IPS DF 6.9 (cell line): ENCODE results near the gene POMT1.

ENCODE experiments used
- DNase-seq: peaks from one replicate; pipeline ENCODE4 v3.0.0-alpha.2; 2013; ENCODE audit warnings: low read depth, low spot score
- H3K27ac ChIP-seq: one replicate; pipeline ENCODE4 v1.5.1; 2013; ENCODE audit warnings: low read length, control low read depth
- H3K27me3 ChIP-seq: 2 replicates; pipeline ENCODE4 v1.6.1; 2013; ENCODE audit warnings: mild to moderate bottlenecking, low read length; ENCODE audit not compliant: control insufficient read depth, insufficient read depth
- H3K36me3 ChIP-seq: 2 replicates; pipeline ENCODE4 v1.6.1; 2013; ENCODE audit warnings: low read length; ENCODE audit not compliant: control insufficient read depth, insufficient read depth
- H3K4me1 ChIP-seq: 2 replicates; pipeline ENCODE4 v1.6.1; 2013; ENCODE audit warnings: low read length; ENCODE audit not compliant: control insufficient read depth, insufficient read depth
- H3K4me3 ChIP-seq: 2 replicates; pipeline ENCODE4 v1.5.1; 2013; ENCODE audit warnings: mild to moderate bottlenecking, low read length
- H3K9me3 ChIP-seq: 2 replicates; pipeline ENCODE4 v1.6.1; 2013; ENCODE audit warnings: low read length, inconsistent platforms; ENCODE audit not compliant: control insufficient read depth, insufficient read depth
- WGBS: extraction: QIAGEN DNeasy Blood & Tissue Kit; methylation state at CpG from one replicate; pipeline ENCODE4 v1.1.7; 2013; ENCODE audit warnings: mixed read lengths, missing lambda C conversion rate; ENCODE audit not compliant: insufficient read length, insufficient coverage; 5-methylcytosine and 5-hydroxymethylcytosine counted together

The POMT1 gene

DNA sequence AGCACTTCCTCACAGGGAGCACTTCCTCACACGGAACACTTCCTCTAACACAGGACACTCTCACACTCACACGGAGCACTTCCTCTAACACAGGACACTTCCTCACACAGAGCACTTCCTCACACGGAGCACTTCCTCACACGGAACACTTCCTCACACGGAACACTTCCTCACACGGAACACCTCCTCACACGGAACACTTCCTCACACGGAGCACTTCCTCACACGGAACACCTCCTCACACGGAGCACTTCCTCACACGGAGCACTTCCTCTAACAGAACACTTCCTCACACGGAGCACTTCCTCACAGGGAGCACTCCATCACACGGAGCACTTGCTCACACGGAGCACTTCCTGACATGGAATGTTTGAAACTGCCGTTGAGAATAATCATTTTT, 13.4 kb downstream of the POMT1 start:
- DNase-seq: no peak

DNA sequence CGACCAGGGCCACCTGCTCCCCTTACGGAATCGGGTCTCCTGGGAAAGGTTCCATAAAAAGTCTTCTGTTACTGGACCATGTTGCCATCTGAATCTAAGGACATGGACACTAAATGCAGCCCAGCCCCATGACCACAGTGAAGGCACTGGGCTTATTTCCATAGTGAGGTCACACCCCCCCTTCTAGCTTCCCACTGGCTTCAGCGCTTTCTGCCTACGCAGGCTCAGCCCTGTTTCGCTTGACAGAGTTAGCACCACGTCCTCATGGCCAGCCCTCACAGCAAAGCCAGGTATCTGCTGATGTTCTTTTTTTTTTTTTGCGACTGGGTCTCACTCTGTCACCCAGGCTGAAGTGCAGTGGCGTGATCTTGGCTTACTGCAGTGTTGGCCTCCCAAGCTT, 14.2 kb downstream of the POMT1 start:
- no CpG with 5 or more reads among the region's 9 CpGs for WGBS
- H3K36me3 ChIP-seq: peaks cover 27% of the 10 kb centered on the region
- H3K27ac ChIP-seq: no peak overlapping the region
- DNase-seq: no peak
- no peaks in the 10 kb centered on the region for H3K9me3 ChIP-seq
- H3K27me3 ChIP-seq: no peaks in the 10 kb centered on the region
- no peaks in the 10 kb centered on the region; the same call in 1 of the 2 replicates for H3K4me1 ChIP-seq
- no peak overlapping the region for H3K4me3 ChIP-seq

More for the DNA sequence above, 13.4 kb downstream of the POMT1 start:
- H3K4me3 ChIP-seq: no peak overlapping the region
- no peak overlapping the region for H3K27ac ChIP-seq
- WGBS: no CpG with 5 or more reads among the region's 15 CpGs
- H3K9me3 ChIP-seq: no peaks in the 10 kb centered on the region
- peaks cover 27% of the 10 kb centered on the region for H3K36me3 ChIP-seq
- H3K27me3 ChIP-seq: no peaks in the 10 kb centered on the region
- no peaks in the 10 kb centered on the region; the same call in 1 of the 2 replicates for H3K4me1 ChIP-seq

DNA sequence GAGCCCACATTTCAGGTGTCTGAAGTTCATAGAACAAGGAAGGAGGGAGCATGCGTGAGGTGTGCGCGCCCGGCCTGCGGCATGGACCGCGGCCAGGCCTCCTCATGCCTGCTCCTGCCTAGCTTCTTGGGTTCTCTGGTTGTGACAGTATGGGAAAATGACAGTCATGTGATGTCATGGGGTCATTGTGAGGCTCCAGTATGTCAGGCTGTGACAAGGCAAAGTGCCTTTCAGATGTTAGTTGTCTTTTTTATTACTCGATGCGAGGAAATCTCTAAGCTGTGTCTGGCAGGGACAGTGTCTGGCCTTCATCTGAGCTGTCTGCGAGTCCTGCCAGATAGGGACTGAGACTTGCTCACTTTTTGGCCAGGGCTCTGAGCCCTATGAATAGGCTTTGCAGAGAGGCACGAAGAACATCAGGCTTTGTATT, 15.1 kb downstream of the POMT1 start:
- H3K27ac ChIP-seq: no peak overlapping the region
- no peaks in the 10 kb centered on the region for H3K9me3 ChIP-seq
- no peaks in the 10 kb centered on the region; the same call in 1 of the 2 replicates for H3K4me1 ChIP-seq
- WGBS: no CpG with 5 or more reads among the region's 11 CpGs
- no peaks in the 10 kb centered on the region for H3K27me3 ChIP-seq
- H3K36me3 ChIP-seq: peaks cover 27% of the 10 kb centered on the region
- no peak overlapping the region for H3K4me3 ChIP-seq
- DNase-seq: no peak

DNA sequence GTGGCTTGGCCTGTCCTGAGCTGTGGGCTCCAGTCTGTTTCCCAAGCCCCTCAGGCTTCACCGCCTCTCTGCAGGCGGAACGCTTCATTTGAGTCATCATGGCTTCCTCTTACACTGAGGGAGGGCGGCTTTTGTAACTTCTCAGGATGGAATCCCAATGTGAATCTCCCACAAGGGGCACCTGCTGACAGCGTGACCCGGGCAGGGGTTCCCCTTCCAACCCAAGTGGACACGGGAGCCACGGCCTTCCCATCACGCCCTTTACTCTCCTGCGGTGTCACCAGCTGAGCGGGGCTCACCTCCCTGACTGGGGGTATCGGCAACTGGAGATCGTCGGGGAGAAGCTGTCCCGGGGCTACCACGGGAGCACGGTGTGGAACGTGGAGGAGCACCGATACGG, 15.8 kb downstream of the POMT1 start:
- Histone ChIP-seq H3K36me3 (peaks cover 23% of the 10 kb centered on the region), H3K27ac (no peak overlapping the region), H3K4me1 (no peaks in the 10 kb centered on the region; the same call in 1 of the 2 replicates), H3K4me3 (no peak overlapping the region), H3K9me3 (no peaks in the 10 kb centered on the region), H3K27me3 (no peaks in the 10 kb centered on the region)
- no CpG with 5 or more reads among the region's 20 CpGs for WGBS
- DNase-seq: no peak

DNA sequence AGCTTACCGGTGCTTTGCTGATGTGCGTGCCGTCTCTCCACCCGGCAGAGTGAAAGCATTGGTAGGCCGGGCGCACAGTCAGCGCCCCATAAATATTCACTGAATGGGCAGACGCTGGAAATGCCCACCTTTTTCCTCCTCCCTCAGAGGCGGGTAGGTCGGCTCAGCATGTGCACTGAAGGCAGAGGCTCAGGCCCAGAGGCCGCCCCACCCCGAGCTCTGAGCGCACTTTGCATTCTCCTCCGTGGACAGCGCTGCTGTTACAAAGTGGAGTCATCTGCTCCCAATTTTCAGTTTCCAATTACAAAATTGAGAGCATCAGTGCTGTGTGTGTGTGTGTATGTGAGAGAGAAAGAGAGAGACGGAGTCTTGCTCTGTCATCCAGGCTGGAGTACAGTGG, 17.8 kb downstream of the POMT1 start:
- H3K4me3 ChIP-seq: no peak overlapping the region
- H3K27ac ChIP-seq: no peak overlapping the region
- DNase-seq: no peak
- peaks cover 33% of the 10 kb centered on the region for H3K36me3 ChIP-seq
- no CpG with 5 or more reads among the region's 16 CpGs for WGBS
- H3K27me3 ChIP-seq: no peaks in the 10 kb centered on the region
- no peaks in the 10 kb centered on the region; the same call in 1 of the 2 replicates for H3K4me1 ChIP-seq
- H3K9me3 ChIP-seq: no peaks in the 10 kb centered on the region

DNA sequence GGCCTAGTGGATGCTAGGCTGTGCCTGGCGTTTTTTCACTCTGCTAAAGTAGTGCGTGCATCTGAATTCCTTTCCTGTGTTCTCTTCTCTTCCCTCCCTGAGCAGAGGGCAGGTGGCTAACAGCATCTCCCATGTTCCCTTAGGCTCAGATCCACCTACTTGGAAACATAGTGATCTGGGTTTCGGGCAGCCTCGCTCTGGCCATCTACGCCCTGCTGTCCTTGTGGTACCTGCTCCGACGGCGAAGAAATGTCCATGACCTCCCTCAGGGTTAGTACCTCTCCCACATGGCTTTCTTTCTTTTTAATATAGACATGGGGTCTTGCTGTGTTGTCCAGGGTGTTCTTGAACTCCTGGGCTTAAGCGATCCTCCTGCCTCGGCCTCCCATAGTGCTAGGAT, 18.5 kb downstream of the POMT1 start:
- Histone ChIP-seq H3K4me1 (no peaks in the 10 kb centered on the region; the same call in 1 of the 2 replicates), H3K4me3 (no peak overlapping the region), H3K27ac (no peak overlapping the region), H3K27me3 (no peaks in the 10 kb centered on the region), H3K36me3 (peaks cover 33% of the 10 kb centered on the region), H3K9me3 (no peaks in the 10 kb centered on the region)
- no CpG with 5 or more reads among the region's 10 CpGs for WGBS
- no peak for DNase-seq

DNA sequence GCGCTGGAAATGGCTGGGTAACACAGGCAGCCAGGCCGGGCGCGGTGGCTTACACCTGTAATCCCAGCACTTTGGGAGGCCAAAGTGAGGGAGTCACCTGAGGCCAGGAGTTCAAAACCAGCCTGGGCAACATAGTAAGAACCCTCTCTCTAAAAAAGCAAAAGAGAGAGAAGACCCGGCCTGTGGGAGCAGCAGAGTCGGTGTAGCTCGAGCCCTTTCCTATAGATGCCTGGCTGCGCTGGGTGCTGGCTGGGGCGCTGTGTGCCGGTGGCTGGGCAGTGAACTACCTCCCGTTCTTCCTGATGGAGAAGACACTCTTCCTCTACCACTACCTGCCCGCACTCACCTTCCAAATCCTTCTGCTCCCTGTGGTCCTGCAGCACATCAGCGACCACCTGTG, 19.1 kb downstream of the POMT1 start:
- DNase-seq: no peak
- Histone ChIP-seq H3K4me3 (no peak overlapping the region), H3K27me3 (no peaks in the 10 kb centered on the region), H3K9me3 (no peaks in the 10 kb centered on the region), H3K4me1 (no peaks in the 10 kb centered on the region; the same call in 1 of the 2 replicates), H3K27ac (no peak overlapping the region), H3K36me3 (peaks cover 38% of the 10 kb centered on the region)
- WGBS: no CpG with 5 or more reads among the region's 13 CpGs

DNA sequence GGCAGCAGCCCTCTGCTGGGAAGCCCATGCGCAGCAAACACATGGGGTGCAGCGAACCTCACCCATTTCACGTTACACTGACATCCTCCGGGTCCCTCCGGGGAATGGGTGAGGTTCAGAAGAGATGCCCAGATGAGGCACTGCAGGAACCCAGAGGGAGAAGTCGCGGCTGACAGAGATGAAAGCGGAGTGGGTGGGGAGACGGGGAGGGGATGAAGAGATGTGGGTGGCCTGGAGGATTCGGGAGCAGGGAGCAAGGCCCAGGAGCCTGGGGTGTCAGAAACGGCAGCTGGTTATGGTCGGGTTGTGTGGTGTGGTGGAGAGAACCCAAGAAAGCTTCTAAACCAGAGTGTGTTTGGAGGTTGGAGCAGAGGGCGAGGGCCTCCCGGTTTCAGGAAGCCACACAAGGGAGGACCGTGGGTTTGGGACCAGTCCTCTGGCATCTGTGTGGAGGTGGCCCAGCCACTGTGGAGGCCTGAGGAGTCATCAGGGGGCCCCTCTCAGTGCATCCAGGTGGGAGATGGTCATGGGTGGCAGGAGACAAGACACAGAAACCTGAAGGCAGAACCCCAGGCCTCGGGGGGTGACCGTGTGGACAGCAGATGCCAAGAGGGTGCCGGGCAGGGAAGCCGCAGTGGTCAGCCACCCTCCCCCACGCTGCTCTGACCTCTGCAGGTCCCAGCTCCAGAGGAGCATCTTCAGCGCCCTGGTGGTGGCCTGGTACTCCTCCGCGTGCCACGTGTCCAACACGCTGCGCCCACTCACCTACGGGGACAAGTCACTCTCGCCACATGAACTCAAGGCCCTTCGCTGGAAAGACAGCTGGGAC, 19.8 kb downstream of the POMT1 start:
- Histone ChIP-seq H3K9me3 (no peaks in the 10 kb centered on the region), H3K4me1 (no peaks in the 10 kb centered on the region; the same call in 1 of the 2 replicates), H3K36me3 (peaks cover 37% of the 10 kb centered on the region), H3K27me3 (no peaks in the 10 kb centered on the region), H3K27ac (no peak overlapping the region), H3K4me3 (no peak overlapping the region)
- no peak for DNase-seq
- WGBS: no CpG with 5 or more reads among the region's 29 CpGs

DNA sequence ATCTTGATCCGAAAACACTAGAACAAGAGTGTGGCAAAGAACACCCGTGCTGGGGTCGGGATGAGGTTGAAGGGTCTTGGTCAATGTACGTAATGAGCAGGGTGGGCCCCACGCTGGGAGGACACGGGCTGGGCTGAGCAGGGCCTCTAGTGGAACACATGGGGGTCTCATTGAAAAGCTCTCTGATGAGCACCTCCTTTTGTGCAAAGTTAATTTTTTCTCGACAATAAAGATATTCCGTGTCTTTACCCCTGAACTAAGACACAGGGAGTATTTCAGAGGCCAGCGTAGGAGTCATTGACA, 20.3 kb downstream of the POMT1 start:
- no peaks in the 10 kb centered on the region; the same call in 1 of the 2 replicates for H3K4me1 ChIP-seq
- WGBS: no CpG with 5 or more reads among the region's 9 CpGs
- H3K9me3 ChIP-seq: no peaks in the 10 kb centered on the region
- H3K4me3 ChIP-seq: no peak overlapping the region
- H3K27ac ChIP-seq: no peak overlapping the region
- peaks cover 37% of the 10 kb centered on the region for H3K36me3 ChIP-seq
- H3K27me3 ChIP-seq: no peaks in the 10 kb centered on the region
- DNase-seq: no peak

DNA sequence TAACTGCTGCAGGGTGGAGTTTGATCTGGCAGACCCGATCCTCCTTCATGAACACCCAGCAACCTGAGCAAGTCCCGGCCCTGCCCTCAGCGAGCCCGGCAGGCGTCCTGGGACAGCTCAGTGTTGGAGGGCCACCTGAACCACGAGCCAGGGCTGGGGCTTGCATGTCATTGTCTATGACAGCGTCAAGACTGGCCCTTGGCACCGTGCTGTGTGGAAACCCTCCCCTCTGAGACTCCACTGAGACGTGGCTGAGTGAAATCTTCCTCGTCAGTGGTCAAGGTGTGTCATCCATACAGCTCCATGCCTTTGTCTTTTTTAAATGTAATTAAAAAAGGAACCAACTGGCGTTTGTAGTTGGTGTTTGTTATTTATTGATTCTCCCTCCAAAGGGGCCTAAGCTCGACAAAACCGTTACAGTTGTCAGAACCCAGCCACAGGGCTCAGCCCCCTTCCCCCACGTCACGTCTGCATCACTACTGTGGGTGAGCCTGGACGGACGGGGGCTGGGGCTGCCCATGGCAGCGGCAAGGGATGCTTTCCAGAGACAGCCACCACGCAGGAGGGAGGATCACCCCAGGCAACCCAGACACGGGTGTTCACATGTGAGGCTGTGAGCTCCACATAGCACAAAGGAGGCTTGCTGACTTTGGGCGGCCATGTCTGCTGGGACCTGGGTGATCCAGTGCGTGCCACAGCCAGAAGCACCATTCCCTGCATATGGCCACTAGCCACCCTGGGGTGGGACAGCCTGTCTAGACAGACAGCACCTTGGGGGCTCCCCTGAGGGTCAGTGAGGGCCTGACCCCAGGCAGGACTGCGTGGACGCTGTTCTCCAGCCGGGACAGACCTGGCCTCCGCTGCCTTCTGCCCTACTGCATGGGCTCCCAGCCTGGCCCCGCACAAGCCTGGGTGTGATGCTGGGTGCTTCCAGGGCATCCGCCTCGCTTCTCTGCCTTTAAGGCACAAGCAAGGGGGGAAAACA, 21.0 kb downstream of the POMT1 start:
- no peak overlapping the region for H3K4me3 ChIP-seq
- H3K9me3 ChIP-seq: no peaks in the 10 kb centered on the region
- no CpG with 5 or more reads among the region's 29 CpGs for WGBS
- no peaks in the 10 kb centered on the region; the same call in 1 of the 2 replicates for H3K4me1 ChIP-seq
- H3K27me3 ChIP-seq: no peaks in the 10 kb centered on the region
- peaks cover 42% of the 10 kb centered on the region for H3K36me3 ChIP-seq
- no peak for DNase-seq
- H3K27ac ChIP-seq: no peak overlapping the region
